CD4-positive, alpha-beta T cell treated with Interleukin-15 for 4 hours (primary cell): ENCODE results near the gene NFIA.

Source experiments
- DNase-seq: peaks from one replicate; pipeline ENCODE4 v3.0.0-alpha.2; 2020; ENCODE audit warnings: low spot score

NFIA gene

DNA sequence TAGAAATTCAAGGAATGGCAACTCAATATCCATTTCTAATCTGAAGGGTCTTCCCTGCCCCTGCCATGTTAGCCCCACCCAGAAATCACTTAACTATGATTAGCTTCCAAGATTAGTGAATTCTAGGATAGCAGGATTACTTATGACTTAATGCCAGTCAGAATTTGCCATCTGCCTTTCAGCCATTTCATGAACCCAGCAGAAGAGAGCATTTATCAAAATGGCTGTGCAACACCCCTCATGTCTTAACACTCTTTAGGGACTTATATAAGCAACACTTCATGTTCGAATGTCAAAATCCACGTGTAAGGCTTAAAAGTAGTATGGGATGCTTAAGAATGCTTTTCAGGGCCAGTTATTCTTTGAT lies 288.5 kb downstream of the NFIA start:
- no peak for DNase-seq

DNA sequence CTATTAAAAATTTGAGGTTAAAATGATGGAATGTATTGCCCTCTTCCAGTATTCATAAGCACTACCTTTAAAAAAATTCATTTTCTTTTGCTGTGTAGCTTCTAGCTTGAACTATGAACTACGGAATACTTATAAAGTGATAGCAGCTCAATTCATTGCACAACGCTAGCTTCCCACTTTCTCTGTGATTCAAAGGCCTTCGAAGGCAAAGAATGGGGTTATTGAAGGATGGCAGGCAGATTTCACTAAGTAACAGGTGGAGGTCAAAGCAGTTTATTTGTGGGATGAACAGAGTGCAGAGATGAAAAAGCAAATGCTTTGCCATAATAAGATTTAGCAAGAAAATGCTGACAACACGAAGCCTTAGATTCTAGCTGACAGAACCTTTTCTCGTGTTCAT lies 290.6 kb downstream of the NFIA start:
- DNase-seq: no peak

DNA sequence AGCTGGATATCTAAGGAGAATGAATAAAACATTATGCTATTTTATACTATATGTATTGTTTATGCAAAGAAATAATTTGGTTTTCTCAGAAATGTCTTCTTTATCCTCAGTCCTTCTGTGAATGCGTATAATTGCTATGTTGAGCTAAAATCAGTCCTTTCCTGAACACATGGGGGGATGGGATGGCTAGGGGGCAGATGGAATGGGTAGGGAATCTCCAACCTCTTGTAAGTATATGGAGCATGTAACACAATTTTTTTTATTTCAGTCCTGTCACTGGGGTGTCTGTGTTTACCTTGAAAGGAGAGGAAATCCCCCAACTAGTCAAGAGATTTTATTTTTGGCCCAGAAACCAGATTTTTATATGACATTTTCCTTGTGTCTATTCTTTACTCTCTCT lies 291.8 kb downstream of the NFIA start:
- DNase-seq: no peak

DNA sequence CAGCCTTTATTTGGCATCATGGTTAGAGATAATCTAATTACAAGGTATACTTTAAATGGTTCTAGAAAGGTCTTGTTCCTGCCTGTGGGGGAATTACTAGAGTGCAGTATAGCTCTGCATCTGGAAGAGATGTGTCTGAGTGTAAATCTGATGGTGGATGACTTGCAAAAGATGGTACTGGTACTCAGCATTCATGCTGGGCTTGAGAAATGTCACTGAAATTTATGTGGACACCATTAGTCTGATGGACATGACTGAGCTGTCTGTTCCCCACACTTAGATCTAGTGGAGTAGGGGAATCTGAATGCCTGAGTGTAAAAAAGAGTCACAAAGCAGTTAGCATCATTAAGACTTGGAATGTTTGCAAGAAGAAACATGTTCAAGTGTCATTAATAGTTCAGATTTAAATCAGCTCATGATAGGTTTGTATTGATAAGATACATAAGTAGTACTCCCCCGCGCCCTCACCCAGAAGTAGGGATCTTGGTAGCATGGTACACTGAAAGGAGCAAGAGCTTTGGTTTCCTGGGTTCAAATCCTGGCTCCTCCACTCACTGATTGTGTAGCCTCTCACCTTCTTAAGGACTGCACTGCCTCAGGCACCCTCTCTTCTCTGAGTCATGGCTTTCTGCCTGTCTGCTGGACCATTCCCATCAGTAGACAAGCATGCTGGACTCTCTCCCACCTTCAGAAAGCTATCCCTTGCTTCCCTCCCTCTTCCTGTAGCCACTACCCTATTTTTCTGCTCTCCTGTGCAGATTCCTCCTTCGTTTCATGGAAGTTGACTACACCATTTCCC lies 292.9 kb downstream of the NFIA start:
- DNase-seq: no peak

DNA sequence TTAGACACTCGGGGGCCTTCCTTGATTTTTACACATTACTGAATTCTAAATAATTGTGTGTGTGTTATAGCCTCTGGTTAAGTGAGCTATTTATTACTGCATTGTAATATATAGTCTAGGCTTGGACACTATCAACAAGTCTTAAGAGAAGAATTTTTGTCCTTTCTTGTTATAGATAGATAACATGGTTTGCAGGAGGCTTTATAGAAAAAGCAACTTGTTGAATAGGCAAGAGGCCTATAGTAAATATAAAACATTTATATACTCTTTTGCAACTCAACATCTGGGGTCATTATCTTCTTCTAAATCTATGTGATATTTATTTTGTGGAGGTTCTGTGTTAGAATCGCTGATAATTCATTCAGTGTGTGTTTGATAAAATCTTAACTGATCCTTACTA lies 293.8 kb downstream of the NFIA start:
- no peak for DNase-seq

DNA sequence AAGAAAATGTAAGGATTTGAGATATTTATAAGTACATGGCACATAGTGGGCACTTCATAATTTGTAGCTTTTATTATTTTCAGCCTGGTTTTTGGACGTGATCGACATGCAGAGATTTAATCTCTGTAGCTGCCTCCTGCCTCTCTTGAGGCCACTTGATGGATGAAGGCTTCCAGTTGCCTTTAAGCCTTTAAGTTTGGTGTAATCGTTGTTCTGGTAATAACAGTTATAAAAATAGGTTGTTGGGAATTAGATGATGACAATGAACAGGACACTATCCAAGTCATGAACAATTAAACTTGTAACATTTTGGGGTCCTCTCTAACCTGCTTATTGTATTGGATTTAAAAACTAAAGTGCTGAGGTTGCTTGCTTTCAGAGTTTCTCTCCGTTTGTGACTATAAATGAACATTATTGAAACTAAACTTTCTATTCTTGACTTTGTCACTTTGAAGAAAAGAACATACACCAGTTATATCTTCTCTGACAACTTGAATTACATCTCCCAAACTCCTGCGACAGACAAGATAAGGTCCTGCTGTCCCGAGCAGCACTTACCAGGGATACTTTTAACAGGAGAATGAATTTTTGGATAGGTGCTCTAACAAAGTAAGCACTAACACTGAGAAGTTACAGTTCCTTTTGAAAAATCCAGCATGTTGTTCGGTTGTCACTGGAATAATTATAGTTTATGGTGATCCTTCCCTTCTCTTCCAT lies 295.0 kb downstream of the NFIA start:
- no peak for DNase-seq

DNA sequence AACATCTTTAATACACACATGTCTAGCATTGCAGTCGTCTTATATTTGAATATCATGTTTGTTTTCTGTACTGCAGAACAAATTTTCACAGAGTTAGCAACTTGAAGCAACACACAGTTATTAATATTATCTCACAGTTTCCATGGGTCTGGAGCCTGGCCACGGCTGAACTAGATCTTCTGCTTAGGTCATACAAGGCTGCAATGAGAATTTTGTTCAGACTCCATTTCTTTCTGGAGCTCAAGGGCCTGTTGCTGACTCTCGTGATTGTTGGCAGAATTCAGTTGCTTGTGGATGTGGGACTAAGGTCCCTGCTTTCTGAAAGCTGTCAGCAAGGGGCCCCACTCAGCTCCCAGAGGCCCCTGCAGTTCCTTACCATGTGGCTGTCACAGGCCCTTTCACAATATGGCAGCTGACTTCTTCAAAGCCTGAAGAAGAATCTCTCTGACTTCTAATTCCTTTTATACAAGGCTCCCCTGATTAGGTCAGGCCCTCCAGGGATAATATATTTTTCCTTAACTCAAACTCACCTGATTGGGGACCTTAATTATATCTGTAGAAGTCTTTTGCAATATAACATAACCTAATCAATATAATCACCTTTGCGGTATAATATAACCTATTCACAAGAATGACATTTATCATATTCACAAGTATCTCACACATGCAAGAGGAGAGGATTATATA lies 296.3 kb downstream of the NFIA start:
- DNase-seq: no peak

DNA sequence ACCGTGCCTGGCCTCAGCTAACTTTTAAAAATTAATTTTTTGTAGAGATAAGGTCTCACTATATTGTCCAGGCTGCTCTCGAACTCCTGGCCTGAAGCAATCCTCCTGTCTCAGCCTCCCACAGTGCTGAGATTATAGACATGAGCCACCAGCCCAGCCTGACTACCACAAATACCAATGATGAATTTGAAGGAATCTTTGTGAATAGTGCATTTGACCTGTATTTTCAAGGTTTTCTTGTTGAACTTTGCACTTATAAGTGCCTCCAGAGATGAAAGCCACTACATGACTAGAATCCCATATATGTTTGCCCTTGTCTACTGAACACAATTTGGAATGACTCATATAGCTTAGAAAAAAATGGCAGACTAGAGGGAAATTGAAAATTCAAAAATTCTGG lies 297.3 kb downstream of the NFIA start:
- no peak for DNase-seq

DNA sequence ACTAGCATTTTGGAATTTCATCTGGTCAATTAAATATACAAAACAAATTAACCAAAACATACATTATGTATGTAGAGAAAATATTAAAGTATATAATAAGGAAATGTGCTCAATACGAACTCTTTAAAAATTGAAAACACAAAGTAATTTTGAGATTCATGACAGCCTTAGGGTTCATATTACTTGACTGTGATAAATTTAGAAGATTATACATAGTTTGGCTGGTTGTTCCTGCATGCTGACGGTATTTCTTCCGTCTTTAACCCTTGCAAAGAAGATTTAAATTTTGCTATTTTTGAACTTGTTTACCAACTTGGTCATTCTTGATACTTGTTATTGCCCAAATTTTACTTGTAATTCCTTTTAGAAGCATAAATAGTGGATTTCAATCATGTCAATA lies 298.2 kb downstream of the NFIA start:
- no peak for DNase-seq

DNA sequence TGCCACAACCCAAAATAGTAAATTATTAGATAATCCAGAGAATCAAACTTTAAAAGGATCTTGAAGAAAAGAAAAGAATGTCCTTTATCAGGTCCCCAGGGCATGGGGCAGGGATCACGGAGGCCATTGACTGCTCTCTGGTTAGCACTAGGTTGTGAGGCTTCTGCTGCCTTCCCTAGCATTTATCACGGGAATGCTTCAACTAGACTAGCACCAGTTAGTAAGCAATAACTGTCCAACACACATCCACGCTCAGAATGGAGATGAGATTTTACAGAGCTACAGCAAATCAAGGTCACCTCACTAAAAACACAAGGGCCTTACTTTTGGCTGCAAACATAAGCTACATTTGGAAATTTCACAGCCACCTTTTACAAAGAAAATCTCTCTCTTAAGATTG lies 304.0 kb downstream of the NFIA start:
- no peak for DNase-seq

DNA sequence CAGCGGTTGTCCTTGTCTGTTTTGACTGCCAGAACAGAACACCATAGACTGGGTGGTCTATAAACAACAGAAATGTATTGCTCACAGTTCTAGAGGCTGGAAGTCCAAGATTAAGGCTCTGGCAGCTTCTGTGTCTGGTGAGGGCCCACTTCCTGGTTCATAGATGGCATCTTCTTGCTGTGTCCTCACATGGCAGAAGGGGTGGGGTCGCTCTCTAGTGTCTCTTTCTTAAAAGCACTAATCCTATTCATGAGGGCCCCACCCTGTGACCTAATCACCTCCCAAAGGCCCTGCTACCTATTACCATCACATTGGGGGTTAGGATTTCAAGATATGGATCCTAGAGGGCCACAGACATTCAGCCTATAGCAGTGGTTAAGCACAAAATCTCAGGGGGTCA lies 304.4 kb downstream of the NFIA start:
- no peak for DNase-seq

DNA sequence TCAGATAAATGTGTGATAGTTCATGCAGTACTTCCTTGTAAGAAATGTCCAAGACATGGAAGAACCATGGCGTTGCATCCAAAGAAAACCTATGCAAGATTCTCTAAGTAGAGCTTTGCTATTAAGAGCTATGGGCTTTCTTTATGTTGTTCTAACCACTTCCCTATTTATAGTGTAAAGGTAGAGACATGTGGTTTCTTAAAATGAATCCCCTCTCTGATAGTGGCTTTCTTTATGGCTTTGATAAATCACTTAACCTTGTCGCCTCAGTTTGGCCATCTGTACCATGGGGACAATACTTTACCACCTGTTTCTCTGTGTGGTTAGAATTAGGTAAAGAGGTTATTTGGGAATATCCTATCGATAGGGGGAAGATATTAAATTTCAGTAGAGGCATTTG lies 305.5 kb downstream of the NFIA start:
- DNase-seq: no peak

DNA sequence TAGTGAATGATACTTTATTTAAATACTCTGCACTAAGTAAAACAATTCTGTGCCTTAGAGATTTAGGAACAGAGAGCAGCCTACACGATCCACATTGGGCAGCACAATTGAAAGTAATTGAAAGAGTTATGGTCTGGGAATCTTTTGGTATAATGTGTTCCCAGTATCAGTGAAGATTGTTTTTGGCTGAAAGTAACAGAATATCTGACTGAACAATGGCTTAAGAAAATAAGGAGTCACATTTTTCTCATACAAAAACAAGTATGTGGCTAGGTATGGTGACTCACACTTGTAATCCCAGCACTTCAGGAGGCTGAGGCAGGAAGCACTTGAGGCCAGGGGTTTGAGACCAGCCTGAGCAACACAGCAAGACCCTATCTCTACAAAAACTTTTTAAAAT lies 306.2 kb downstream of the NFIA start:
- no peak for DNase-seq

DNA sequence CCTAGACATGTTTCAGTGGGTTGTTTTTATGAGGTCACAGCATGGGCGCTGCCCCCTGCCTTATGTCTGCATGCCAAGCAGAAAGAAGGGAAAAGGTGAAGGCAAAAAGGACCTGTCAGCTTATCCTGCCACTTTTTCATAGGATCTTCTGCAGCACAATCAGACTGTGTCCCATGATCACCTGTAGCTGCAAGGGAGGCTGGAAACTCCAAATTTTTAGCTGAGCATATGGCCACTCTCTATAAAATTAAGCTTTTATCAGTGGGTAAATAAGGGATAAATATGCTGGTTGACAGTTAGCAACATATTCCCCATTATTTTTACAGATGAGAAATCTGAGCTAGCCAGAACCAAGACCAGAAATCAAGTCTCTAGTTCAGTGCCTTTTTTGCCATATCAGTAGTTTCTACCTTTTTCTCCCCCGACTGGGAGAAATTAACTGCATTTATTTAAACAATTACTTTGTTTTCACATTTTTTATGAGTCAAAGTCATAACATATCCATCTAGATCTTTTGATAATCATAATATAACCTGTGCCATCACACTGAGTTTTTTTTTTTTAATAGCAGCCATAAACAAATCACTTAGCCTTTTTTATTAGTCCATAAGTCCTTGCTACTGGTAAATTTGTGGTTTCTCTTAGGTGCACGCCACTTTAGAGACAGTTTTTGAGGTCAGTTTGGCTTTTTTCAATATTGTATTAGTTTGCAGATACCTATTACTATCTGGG lies 307.0 kb downstream of the NFIA start:
- DNase-seq: no peak

DNA sequence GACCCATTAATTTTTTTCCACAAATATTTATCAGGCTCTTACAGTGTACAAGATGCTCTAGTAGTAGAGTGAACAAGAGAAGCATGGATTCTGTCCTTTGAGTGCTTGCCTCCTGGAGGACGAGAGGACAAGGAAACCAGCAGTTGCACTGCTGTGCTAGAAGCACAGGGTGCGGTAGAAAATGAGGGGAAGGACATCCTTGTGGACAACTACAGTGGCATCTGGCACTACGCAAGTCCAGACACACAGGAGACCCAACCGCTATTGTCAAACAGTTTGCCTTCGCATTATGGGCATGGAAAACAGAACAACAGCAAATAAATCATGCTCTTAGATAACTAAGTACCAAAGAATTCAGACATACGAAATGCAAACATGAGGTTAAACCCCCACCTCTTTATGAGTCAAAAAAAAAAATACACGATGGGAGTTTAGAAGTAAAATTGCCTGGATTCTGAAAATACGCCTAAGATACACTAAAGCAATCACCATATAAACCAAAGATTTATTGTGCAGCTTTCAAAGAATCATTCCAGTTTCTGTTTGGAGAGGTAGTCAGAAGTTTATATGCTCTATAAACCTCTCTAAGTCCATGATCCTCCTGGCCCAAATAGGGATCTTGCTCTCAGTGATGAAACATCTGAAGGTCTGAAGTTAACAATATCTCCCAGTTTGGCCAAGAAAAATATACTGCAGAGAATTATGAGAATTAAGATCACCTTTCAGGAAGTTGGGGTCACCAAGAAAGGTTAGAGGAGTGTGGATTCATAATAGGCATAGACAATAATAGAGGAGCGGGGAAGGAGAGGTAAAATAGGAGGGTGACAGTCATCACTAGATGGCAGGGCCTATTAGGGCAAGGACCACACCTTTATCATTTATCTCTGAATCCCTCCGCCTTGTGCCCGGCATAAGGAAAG lies 307.8 kb downstream of the NFIA start:
- DNase-seq: no peak

DNA sequence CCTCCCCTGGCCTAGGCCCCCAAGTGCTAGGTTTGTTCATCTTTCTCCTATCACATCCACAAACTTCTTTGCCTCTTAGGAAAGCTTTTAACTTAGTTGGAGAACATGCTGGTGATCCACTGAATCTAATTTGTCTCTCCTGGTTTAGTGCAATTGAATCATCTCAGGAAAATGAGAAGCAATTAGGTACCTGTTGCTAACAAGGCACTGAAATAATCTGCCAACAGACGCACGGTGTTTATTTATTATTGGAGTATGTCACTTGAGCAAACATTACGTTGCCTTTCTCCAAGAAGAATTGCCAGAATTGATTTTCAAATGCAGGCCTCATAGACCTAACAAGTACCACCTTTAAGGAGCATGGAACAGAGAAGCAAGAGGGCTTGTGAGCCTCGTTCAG lies 309.4 kb downstream of the NFIA start:
- DNase-seq: no peak

DNA sequence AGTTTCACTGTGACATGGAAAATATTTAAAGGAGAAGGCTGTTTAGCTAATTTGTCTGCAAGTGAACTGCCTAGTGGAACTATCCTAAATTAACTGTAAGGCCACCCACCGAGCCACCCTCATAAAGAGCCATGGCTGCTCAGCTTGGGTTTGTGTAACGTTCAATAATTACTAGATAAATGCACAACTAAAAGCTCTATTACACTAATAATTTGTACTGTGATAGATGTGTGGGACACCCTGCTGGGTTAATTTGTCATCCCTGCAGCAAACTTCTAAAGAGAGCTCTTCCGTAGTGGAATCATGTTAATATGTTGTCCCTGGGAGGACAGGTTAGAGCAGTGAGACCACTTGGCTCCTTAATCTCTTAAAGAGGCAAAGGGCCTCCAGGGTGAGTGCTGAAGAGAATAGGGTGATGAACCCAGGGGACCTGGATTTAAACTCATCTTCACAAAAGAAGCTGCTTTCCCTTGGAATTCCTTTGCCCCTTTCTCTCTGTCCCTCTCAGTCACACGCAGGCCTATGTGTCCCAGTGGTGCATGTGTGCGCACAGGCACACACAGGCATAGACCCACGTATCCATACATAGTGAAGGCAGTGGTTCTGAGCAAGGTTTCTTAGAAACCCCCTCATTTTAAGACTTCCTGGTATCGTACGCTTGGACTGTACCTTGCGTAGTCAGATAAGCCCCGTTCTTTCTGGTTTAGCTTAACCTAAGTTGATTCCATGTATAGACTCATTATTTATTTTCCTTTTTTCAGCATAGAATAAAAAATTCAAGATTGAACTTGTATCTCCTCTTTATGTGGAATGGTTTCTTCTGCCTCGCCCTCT lies 310.3 kb downstream of the NFIA start:
- DNase-seq: no peak

DNA sequence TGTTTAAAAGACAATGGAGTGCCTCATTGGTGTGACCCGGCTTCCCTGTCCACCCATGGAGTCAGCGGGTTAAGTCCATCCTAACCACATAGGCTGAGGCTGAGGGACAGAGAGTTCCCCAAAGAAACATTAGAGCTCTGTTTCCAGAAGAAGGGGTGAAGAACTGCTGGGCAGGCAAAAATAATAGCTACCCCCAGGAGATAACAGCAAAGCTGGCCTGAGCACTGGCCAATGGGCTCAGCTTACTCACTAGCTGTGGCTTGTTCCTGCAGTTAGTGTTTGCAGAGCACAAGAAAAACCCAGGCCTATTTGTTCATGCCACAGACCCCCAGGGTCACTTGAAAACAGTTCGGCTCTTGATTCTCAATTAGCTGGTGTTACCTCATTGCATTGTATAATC lies 311.2 kb downstream of the NFIA start:
- DNase-seq: no peak

DNA sequence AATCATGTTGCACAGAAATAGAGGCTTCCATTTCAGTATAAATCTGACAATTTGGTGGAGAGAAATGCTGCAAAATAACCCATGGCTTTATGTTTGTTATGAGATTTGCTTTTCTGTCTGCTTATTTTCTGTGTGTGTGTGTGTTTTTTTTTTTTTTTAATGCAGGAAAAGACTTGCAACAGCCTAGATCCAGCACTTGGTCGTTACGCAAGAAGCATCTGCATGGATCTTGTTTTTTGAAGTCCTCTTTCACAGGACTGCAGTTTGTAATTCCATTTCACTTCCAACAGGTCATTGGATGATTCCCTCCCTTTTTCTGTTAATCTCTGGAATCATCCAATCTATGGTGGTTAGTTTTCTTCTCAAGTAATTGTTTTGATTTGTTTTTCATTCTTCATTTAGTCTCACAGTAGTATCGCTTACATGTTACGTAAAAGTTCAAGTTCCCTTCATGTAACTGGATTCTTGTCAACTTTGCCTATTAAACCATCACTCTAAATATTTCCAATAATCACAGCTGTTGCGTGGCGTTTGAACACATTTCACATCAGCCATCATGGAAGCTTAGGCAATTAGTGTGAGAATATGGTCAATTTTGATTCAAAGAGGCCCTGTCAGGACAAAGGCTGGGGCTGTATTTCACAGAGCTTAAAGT lies 312.9 kb downstream of the NFIA start:
- no peak for DNase-seq

DNA sequence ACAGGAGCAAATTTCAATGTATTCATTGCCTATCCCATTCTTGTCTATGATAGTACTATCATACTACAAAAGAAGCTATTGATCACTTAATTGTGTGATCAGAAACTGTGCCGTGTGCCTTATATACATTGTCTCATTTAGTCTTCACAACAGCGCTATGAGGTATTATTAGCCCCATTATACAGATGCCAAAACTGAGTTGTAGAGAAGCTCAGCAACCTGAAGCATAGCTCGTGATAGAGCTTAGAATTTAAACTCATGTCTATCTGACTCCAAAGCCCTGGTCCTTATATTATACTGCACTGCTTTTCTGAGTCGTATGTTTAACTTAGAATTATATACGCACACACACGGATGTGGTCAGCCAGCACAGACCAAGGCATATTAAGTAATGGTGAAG lies 315.1 kb downstream of the NFIA start:
- no peak for DNase-seq
